ENCODE data around the gene PNRC2. TPM values are rescaled to one million over a fixed set of nuclear protein-coding genes. Genes with fewer than 3 reads are reported as not detected.

PNRC2 gene
- total RNA-seq, 4 donors from 2014 or later, result 42.6 to 123 (median 88.7) TPM

DNA sequence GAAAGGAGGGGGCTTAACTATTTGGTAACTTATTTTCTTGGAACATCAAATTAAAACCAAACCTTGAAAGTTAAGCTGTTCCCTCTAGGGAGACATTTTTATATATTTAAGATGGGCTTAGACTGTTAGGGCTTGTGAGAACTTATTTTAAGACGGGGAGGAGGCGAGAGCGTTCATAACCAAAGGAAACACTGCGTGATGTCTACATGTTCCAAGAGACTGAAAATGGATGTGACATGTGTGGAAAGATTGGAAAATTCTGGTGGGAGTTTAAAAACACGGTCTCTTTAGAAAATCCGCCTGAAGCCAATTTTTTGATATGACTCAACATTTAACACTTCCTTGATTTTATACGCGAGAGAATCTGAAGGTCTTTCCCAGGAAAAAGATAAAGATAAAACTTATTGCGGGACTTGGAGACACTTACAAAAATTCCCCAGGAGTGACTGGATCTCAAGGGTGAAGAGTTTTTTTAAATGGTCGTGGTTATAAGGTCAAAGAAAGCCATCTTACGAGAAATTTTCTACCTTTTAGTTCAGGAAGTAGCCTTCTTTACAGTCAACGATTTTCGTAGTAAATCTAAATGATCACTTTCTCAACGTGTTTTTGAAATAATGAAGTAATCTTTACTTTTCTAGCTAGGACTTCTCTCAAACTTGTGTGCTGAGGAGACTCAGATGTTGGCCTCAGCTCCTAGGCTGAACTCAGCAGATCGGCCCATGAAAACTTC, 828 bp downstream of the PNRC2 start:
- Histone ChIP-seq H3K4me1 (peaks cover under 1 to 70% (median 21%) of the 10 kb centered on the region in 3 donors), H3K4me3 (peak overlapping the region; percentile 71 to 99 (median 87)), H3K9me3 (no peaks in the 10 kb centered on the region), H3K27ac (peak overlapping the region; percentile 99 to 100 (median 100)), H3K36me3 (peaks cover 0 to 39% (median 0%) of the 10 kb centered on the region in 3 donors), H3K27me3 (no peaks in the 10 kb centered on the region)
- 0% methylated on average over 15 of the region's 15 CpGs for WGBS, 2 donors
- no peak for DNase-seq
- intact Hi-C loops (cut with DNase I), result no loop called here
- TF ChIP-seq, protein P1, sequence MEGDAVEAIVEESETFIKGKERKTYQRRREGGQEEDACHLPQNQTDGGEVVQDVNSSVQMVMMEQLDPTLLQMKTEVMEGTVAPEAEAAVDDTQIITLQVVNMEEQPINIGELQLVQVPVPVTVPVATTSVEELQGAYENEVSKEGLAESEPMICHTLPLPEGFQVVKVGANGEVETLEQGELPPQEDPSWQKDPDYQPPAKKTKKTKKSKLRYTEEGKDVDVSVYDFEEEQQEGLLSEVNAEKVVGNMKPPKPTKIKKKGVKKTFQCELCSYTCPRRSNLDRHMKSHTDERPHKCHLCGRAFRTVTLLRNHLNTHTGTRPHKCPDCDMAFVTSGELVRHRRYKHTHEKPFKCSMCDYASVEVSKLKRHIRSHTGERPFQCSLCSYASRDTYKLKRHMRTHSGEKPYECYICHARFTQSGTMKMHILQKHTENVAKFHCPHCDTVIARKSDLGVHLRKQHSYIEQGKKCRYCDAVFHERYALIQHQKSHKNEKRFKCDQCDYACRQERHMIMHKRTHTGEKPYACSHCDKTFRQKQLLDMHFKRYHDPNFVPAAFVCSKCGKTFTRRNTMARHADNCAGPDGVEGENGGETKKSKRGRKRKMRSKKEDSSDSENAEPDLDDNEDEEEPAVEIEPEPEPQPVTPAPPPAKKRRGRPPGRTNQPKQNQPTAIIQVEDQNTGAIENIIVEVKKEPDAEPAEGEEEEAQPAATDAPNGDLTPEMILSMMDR (IDR thresholded peaks at IDR 0.05), result no peak
- no peak for TF ChIP-seq POLR2A (IDR thresholded peaks at IDR 0.05)

DNA sequence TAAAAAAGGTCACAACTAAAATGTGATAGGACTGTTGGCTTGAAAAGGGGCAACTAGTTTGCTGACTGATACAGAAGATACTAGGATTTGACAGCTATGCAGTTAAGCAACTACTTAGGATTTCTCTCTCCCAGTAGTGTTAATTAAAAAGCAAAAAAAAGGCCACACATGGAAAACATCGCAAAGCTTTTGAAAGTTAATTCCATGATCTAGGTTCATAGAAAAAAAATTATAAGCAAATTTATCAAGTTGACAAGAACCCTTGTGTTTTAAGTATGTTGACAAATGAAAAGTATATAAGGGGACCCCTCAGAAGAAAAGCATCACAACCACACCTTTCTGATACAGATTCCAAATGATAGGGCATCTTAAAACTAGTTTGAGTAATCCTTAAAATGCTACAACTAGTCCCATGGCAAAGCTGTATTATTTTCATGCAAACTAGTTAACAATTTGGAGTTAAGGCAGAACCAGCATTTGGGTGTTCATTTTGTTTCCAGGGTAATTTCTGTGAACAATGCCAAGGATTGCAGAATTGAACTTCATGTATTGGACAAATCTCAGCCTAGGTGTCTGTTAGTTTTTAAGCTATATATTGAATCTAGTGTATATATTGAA, 4.1 kb downstream of the PNRC2 start:
- Histone ChIP-seq H3K9me3 (no peaks in the 10 kb centered on the region), H3K4me1 (peaks cover 0 to 45% (median 8%) of the 10 kb centered on the region in 3 donors), H3K4me3 (no peak overlapping the region), H3K27ac (peak overlapping the region in 2 of 4 donors; percentile 6 to 7), H3K27me3 (no peaks in the 10 kb centered on the region), H3K36me3 (peaks cover 0 to 65% (median 0%) of the 10 kb centered on the region in 3 donors)
- no peak for TF ChIP-seq POLR2A (IDR thresholded peaks at IDR 0.05)
- TF ChIP-seq, protein P1 (IDR thresholded peaks at IDR 0.05), result no peak
- WGBS, 2 donors, result 54 to 66% methylated on average over 1 of the region's 1 CpG
- DNase-seq, result no peak
- intact Hi-C loops (cut with DNase I), result no loop called here

DNA sequence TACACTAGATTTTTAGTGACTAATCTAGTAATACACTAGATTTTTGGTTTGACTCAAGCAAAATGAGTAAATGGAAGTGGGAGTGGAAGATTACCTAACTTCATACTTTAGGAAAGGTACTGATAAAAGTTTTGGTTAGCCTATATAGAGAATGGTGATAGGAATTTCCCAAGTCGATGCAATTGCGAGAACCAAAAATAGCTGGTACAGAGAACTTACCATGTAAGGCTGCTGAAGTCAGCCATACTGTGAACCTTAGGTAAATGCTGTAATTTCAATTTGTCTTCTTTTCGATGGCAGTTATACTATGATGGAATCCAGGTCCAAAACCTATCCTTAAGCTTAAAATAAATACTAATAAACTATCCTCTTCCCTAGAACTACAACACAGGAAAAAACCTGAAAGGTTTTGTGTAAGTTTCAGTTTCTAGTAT, 4.6 kb downstream of the PNRC2 start:
- 66 to 73% methylated on average over 3 of the region's 3 CpGs for WGBS, 2 donors

DNA sequence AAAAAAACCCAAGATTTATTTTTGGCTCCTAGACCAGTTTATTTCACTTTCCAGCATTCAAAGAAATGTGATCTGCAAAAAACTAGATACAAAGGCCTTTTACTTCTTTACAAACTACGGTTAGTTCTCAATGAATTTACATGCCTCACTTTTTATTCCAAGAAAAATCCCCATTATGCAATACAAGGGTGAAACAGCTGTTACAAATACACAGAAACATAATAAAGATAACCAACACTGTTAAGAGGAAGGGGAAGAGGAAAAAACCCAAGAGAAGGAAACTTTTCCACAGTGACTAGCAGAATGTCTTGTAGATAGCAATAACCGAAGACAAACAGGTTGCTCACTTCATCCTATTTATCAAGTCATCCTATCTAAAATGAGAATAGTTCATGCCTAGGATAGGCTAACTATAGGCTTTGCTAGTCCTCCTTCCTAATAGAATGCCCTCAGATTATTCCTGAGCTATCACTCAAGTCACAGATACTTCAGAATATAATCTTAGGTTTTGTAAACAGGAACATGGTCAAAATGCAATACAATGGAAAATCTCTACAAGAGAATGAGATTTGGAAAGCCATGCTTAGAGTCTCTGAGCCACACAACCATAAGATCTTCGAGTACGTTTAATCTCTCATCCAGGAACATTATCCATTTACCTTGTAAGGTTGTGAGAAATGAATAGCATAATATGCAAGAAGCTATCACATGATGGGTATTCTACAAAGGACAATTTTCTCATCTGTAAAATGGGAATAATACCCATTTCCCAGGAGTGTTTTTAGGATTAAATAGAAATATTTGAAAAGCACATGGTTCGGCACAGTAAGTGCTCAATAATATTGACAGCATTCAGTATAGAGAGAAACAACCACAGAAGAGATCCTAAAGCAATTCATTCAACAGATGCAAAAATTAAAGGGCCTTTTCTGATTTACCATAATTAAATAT, 5.4 kb downstream of the PNRC2 start:
- Histone ChIP-seq H3K9me3 (no peaks in the 10 kb centered on the region), H3K4me3 (no peak overlapping the region), H3K36me3 (peaks cover 0 to 78% (median 4%) of the 10 kb centered on the region in 3 donors), H3K27me3 (no peaks in the 10 kb centered on the region), H3K4me1 (peaks cover 0 to 39% (median 8%) of the 10 kb centered on the region in 3 donors), H3K27ac (peak overlapping the region in 3 of 4 donors; percentile 6 to 51 (median 26))
- intact Hi-C loops (cut with DNase I), result no loop called here
- no peak for DNase-seq
- 57 to 65% methylated on average over 5 of the region's 5 CpGs for whole genome bisulfite sequencing, 2 donors
- TF ChIP-seq POLR2A (IDR thresholded peaks at IDR 0.05), result no peak
- TF ChIP-seq, protein P1 (IDR thresholded peaks at IDR 0.05), result no peak

More for the DNA sequence above, 4.6 kb downstream of the PNRC2 start:
- Histone ChIP-seq H3K9me3 (no peaks in the 10 kb centered on the region), H3K27ac (peak overlapping the region in 3 of 4 donors; percentile 6 to 51 (median 26)), H3K4me1 (peaks cover 0 to 39% (median 8%) of the 10 kb centered on the region in 3 donors), H3K27me3 (no peaks in the 10 kb centered on the region), H3K4me3 (no peak overlapping the region), H3K36me3 (peaks cover 0 to 69% (median 0%) of the 10 kb centered on the region in 3 donors)
- no peak for DNase-seq
- TF ChIP-seq, protein P1 (IDR thresholded peaks at IDR 0.05), result no peak
- TF ChIP-seq POLR2A (IDR thresholded peaks at IDR 0.05), result no peak
- intact Hi-C loops (cut with DNase I), result no loop called here
